PC-9 (cell line): ENCODE results near the gene PRPF4. TPM values are rescaled to one million over a fixed set of nuclear protein-coding genes. Genes with fewer than 3 reads are reported as not detected.

Experiments used
- BruUV-seq: library from RNA; stranded (reverse); fragments of 400-500 nt; replicated peaks from 2 replicates; lab custom pipeline; 2021; lab: Mats Ljungman, UMichigan
- CTCF ChIA-PET: fragments of 300-600 bp; sonication (Branson Sonifier 250); formaldehyde crosslinking; loops from one replicate; lab custom pipeline; 2022; ENCODE audit warnings: antibody characterized with exemption; lab: Charles Lee
- POLR2A ChIA-PET: fragments of 300-600 bp; sonication (Branson Sonifier 250); formaldehyde crosslinking; loops from one replicate; lab custom pipeline; 2022; ENCODE audit warnings: antibody characterized with exemption; ENCODE audit not compliant: unreplicated experiment; lab: Charles Lee
- DNase-seq, 2 experiments: peaks; one replicate each; pipeline versions ENCODE4 v3.0.0 to v3.0.0-alpha.2; 2015 to 2022; ENCODE audit warnings: mixed read lengths in 1 of 2
- H2AFZ ChIP-seq: fragments of 200-600 bp; sonication (generic); 2 replicates; pipeline ENCODE4 v1.8.1; 2017; ENCODE audit warnings: antibody characterized with exemption
- H3F3A ChIP-seq: fragments of 200-600 bp; sonication (generic); 2 replicates; pipeline ENCODE4 v1.8.1; 2017; ENCODE audit warnings: antibody characterized with exemption, mild to moderate bottlenecking, low read depth; ENCODE audit not compliant: insufficient read depth
- H3K27ac ChIP-seq: fragments of 200-600 bp; sonication (generic); 2 replicates; pipeline ENCODE4 v1.6.1; 2016; ENCODE audit warnings: mixed run types
- H3K27me3 ChIP-seq: fragments of 200-600 bp; sonication (generic); 2 replicates; pipeline ENCODE4 v1.6.1; 2016; ENCODE audit warnings: low read depth, mixed run types; ENCODE audit not compliant: insufficient read depth
- H3K36me3 ChIP-seq: fragments of 200-600 bp; sonication (generic); 2 replicates; pipeline ENCODE4 v1.6.1; 2016; ENCODE audit warnings: low read depth, mixed run types
- H3K4me1 ChIP-seq: fragments of 200-600 bp; sonication (generic); replicated peaks from 2 replicates; pipeline ENCODE4 v1.6.1; 2016; ENCODE audit warnings: mixed run types; ENCODE audit not compliant: insufficient read depth
- H3K4me2 ChIP-seq: fragments of 200-600 bp; sonication (generic); 2 replicates; pipeline ENCODE4 v1.6.1; 2017; ENCODE audit warnings: mixed run types
- H3K4me3 ChIP-seq: fragments of 200-600 bp; sonication (generic); 2 replicates; pipeline ENCODE4 v1.6.1; 2016; ENCODE audit warnings: mixed run types
- H3K79me2 ChIP-seq: fragments of 200-600 bp; sonication (generic); 2 replicates; pipeline ENCODE4 v1.6.1; 2017; ENCODE audit warnings: low read depth, mixed run types
- H3K9me2 ChIP-seq: fragments of 200-600 bp; sonication (generic); 2 replicates; pipeline ENCODE4 v1.8.1; 2017; ENCODE audit warnings: mild to moderate bottlenecking; ENCODE audit not compliant: insufficient read depth
- H3K9me3 ChIP-seq: fragments of 200-600 bp; sonication (generic); 2 replicates; pipeline ENCODE4 v1.8.1; 2016; ENCODE audit warnings: low read depth; ENCODE audit not compliant: insufficient read depth
- H4K20me1 ChIP-seq: fragments of 200-600 bp; sonication (generic); 2 replicates; pipeline ENCODE4 v1.8.1; 2017; ENCODE audit not compliant: insufficient read depth
- EZH2 ChIP-seq: fragments of 200-600 bp; sonication (generic); IDR thresholded peaks from 2 replicates; pipeline ENCODE4 v1.8.0; 2017; ENCODE audit warnings: antibody characterized with exemption, low read depth
- intact Hi-C: fragments of 100-400 bp; cut with micrococcal nuclease; formaldehyde crosslinking; loops from one replicate; pipeline ENCODE4 v1.10.0; 2022; ENCODE audit not compliant: unreplicated experiment
- total RNA-seq: library from RNA; stranded (reverse); gene quantifications from 2 replicates; pipeline ENCODE4 v1.2.3, GENCODE V29; 2021
- TF ChIP-seq, protein P1 (sequence below): fragments of 200-600 bp; sonication (generic); conservative IDR thresholded peaks from 2 replicates; pipeline ENCODE4 v1.6.1; 2017; ENCODE audit warnings: mixed run types, antibody characterized with exemption, mild to moderate bottlenecking, moderate library complexity

PRPF4 gene
- total RNA-seq, 1 experiment from 2014 or later = 36.3 TPM

DNA sequence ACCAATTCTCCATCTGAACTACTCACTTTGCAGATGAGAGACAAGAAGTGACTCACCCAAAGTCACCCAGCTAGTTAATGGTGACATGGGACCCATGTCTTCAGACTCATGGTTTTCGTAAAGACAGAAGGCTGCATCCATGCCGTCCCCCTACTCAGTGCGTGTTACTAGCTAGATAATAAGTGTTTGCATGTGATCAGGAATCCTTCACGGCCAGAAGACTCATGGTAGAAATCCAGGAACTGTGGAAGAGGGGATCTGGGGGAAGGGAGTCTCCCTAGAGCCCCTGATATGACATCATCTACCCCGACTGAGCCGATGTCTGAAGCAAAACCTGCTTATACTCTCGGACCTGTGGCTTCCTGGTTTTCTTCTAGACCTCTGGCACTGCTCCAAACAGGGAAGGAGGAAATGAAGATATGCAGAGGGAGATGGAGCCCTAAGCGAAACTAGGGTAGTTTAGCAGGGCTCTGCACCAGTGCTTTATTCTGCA lies 24.4 kb downstream of the PRPF4 start:
- H3F3A ChIP-seq = peaks cover 6% of the 10 kb centered on the region; the same call in 1 of the 2 replicates
- CTCF ChIA-PET = no interaction called here
- no TSS peak for BruUV-seq

DNA sequence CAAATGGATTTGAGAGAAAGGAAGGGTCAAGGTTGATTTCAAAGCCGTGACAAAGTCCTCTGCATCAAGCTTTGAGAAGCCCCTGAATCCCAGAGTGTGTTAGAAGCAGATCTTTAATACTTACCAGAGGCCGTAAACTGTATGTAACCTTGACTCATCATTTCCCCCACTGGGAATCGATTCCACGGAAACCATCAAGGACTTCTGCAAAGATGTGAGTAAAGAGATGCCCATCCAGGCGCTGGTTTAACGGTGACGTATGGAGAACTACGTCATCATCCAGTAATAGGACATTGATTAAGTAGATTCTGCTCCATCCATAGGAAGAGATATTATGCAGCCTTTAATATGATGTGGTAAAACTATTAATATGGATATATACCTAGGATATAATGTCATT lies 26.1 kb downstream of the PRPF4 start:
- CTCF ChIA-PET = no interaction called here
- BruUV-seq = no TSS peak
- H3K79me2 ChIP-seq = no peaks in the 10 kb centered on the region
- no peak overlapping the region for H2AFZ ChIP-seq
- no peak overlapping the region for H3K4me2 ChIP-seq
- no peaks in the 10 kb centered on the region for H3K9me3 ChIP-seq
- POLR2A ChIA-PET = no interaction called here
- no peak overlapping the region for H3K27ac ChIP-seq
- intact Hi-C loops = no loop called here
- DNase-seq = no peak
- H3K27me3 ChIP-seq = no peaks in the 10 kb centered on the region
- H3K4me1 ChIP-seq = no peaks in the 10 kb centered on the region
- H3K36me3 ChIP-seq = no peaks in the 10 kb centered on the region
- H3K4me3 ChIP-seq = no peak overlapping the region
- no peaks in the 10 kb centered on the region for H3F3A ChIP-seq
- H4K20me1 ChIP-seq = no peaks in the 10 kb centered on the region
- no peaks in the 10 kb centered on the region for H3K9me2 ChIP-seq
- TF ChIP-seq EZH2 = no peak
- TF ChIP-seq, protein P1, sequence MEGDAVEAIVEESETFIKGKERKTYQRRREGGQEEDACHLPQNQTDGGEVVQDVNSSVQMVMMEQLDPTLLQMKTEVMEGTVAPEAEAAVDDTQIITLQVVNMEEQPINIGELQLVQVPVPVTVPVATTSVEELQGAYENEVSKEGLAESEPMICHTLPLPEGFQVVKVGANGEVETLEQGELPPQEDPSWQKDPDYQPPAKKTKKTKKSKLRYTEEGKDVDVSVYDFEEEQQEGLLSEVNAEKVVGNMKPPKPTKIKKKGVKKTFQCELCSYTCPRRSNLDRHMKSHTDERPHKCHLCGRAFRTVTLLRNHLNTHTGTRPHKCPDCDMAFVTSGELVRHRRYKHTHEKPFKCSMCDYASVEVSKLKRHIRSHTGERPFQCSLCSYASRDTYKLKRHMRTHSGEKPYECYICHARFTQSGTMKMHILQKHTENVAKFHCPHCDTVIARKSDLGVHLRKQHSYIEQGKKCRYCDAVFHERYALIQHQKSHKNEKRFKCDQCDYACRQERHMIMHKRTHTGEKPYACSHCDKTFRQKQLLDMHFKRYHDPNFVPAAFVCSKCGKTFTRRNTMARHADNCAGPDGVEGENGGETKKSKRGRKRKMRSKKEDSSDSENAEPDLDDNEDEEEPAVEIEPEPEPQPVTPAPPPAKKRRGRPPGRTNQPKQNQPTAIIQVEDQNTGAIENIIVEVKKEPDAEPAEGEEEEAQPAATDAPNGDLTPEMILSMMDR = no peak

More for the DNA sequence above, 24.4 kb downstream of the PRPF4 start:
- Histone ChIP-seq H3K4me3 (no peak overlapping the region), H3K9me2 (no peaks in the 10 kb centered on the region), H2AFZ (no peak overlapping the region), H3K79me2 (no peaks in the 10 kb centered on the region), H4K20me1 (no peaks in the 10 kb centered on the region), H3K9me3 (no peaks in the 10 kb centered on the region), H3K27ac (no peak overlapping the region), H3K4me2 (peak overlapping the region; percentile 18; the same call in 1 of the 2 replicates), H3K4me1 (no peaks in the 10 kb centered on the region), H3K27me3 (no peaks in the 10 kb centered on the region), H3K36me3 (no peaks in the 10 kb centered on the region)
- POLR2A ChIA-PET = no interaction called here
- intact Hi-C loops = no loop called here
- DNase-seq = peak in 1 of 2 experiments; percentile 17
- TF ChIP-seq, protein P1 = no peak
- no peak for TF ChIP-seq EZH2

DNA sequence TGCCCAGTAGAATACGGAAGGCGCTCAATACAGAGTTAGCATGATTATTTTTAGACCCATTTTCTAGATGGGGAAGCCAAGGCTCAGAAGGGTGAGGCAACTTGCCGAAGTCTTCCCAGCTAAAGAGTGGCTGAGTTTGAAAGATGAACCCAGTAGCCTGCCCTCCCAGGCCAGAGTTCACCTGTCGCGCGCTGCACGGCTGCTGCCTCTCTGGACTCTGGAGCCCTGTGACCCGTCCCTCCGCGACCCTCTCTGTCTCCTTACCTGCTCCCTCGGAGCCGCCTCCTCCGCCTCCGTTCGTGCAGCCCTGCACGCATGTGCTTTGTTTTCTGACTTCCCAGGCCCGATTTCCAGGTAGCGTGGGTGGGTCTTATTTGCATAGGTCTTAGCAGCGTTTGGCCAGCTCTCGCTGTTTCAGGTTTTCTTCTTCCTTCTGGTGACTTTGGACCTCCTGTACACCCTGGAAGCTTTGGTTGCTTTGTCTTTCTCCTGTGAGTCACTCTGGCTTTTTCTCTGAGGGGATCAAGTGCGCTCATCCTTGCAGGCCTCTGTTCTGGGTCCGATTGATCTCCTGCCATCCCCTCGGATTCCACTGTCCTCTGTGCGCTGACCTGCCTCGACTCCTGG lies 27.4 kb downstream of the PRPF4 start, which contains the start of gene RNF183:
TSS of gene RNF183 (minus strand) at position 585 of the 627 bp plus-strand sequence. CDS start 5,192 bp downstream, outside the sequence.
- H3K4me2 ChIP-seq = no peak within 1 kb of the TSS
- H3K79me2 ChIP-seq = no peaks in the 10 kb centered on the region
- intact Hi-C loops = no loop called here
- H3K27me3 ChIP-seq = no peaks in the 10 kb centered on the region
- H4K20me1 ChIP-seq = no peaks in the 10 kb centered on the region
- no peak within 1 kb of the TSS for H2AFZ ChIP-seq
- BruUV-seq = no TSS peak
- no peak for TF ChIP-seq EZH2
- TF ChIP-seq, protein P1 = no peak
- H3K4me3 ChIP-seq = no peak within 1 kb of the TSS
- no peak within 1 kb of the TSS for H3K27ac ChIP-seq
- H3K9me2 ChIP-seq = no peaks in the 10 kb centered on the region
- no peaks in the 10 kb centered on the region for H3K36me3 ChIP-seq
- no peaks in the 10 kb centered on the region for H3K9me3 ChIP-seq
- no peaks in the 10 kb centered on the region for H3F3A ChIP-seq
- H3K4me1 ChIP-seq = no peaks in the 10 kb centered on the region; the same call in 1 of the 2 replicates
- POLR2A ChIA-PET = no interaction called here
- DNase-seq = no peak
- CTCF ChIA-PET = no interaction called here
